Heart left ventricle (tissue), 16 donors: ENCODE results near the gene AASDHPPT. TPM values are rescaled to one million over a fixed set of nuclear protein-coding genes. Genes with fewer than 3 reads are reported as not detected.
A peak's percentile ranks its signal among the peaks of the same experiment; 100 is the strongest.

Experiments used
- ATAC-seq, 4 donors: fragments of 200-7000 bp; cut with Tn5 transposase; one replicate each; pipeline ENCODE4 v1.9.1; 2020 to 2022; ENCODE audit warnings: moderate library complexity in 4 of 4, mild to moderate bottlenecking in 3 of 4, moderate number of reproducible peaks in 1 of 4
- DNase-seq, 5 donors: peaks; one replicate each; pipeline ENCODE4 v3.0.0-alpha.2; 2020
- H3K27ac ChIP-seq, 12 donors: fragments of 200-600 bp; sonication (generic) in 4 of 12; one replicate each; pipeline versions ENCODE4 v1.5.0 to v1.8.0; 2016 to 2022; ENCODE audit warnings: mild to moderate bottlenecking in 2 of 12
- H3K27me3 ChIP-seq, 9 donors: fragments of 200-600 bp; sonication (generic) in 2 of 9; one replicate each; pipeline versions ENCODE4 v1.5.1 to v1.8.0; 2016 to 2022; ENCODE audit warnings: mild to moderate bottlenecking in 3 of 9
- H3K36me3 ChIP-seq, 9 donors: fragments of 200-600 bp; sonication (generic) in 2 of 9; one replicate each; pipeline versions ENCODE4 v1.5.0 to v1.8.0; 2018 to 2022; ENCODE audit warnings: mild to moderate bottlenecking in 2 of 9
- H3K4me1 ChIP-seq, 12 donors: fragments of 200-600 bp; sonication (generic) in 4 of 12; one replicate each; pipeline versions ENCODE4 v1.5.0 to v1.8.0; 2016 to 2022; ENCODE audit warnings: mild to moderate bottlenecking in 3 of 12
- H3K4me3 ChIP-seq, 12 donors: fragments of 200-600 bp; sonication (generic) in 4 of 12; one replicate each; pipeline versions ENCODE4 v1.5.0 to v1.8.0; 2017 to 2022; ENCODE audit warnings: mild to moderate bottlenecking in 9 of 12, moderate library complexity in 4 of 12
- H3K9me3 ChIP-seq, 12 donors: fragments of 200-600 bp; sonication (generic) in 4 of 12; one replicate each; pipeline versions ENCODE4 v1.5.0 to v1.8.0; 2016 to 2022; ENCODE audit warnings: mild to moderate bottlenecking in 1 of 12
- CTCF ChIP-seq, 12 donors: fragments of 200-600 bp; sonication (generic) in 4 of 12; IDR thresholded peaks; one replicate each; pipeline versions ENCODE4 v1.5.0 to v1.8.0; 2018 to 2022; ENCODE audit warnings: antibody characterized with exemption in 12 of 12, mild to moderate bottlenecking in 5 of 12
- POLR2A ChIP-seq, 2 donors: fragments of 450-650 bp; IDR thresholded peaks; one replicate each; pipeline ENCODE4 v1.6.1; 2017; ENCODE audit warnings: antibody characterized with exemption in 2 of 2, mild to moderate bottlenecking in 2 of 2, moderate library complexity in 2 of 2
- WGBS, 4 donors: extraction: QIAGEN DNeasy Blood & Tissue Kit in 2 of 4; methylation state at CpG; one replicate each; pipeline versions ENCODE4 v1.1.5 to v1.1.7; 2013 to 2018; 5-methylcytosine and 5-hydroxymethylcytosine counted together
- intact Hi-C, 10 donors: fragments of 100-400 bp; cut with DNase I; formaldehyde crosslinking; loops; one replicate each; pipeline versions ENCODE4 v1.11.1 to v1.14.2; 2022
- polyA plus RNA-seq, 2 donors: library from polyadenylated mRNA; stranded (reverse); fragments of 200-250 nt; gene quantifications; one replicate each; pipeline ENCODE4 v1.2.3, GENCODE V29; 2013
- total RNA-seq, 9 donors: library from RNA; depleted of rRNA in 2 of 9; stranded (reverse); fragments of >200 nt in 2 of 9; fragmentation: NEBNext Ultra II Directional in 3 of 9; extraction: Animal tissue kit (Norgen Biotek cat#: 25700) in 3 of 9; gene quantifications; one replicate each; pipeline versions ENCODE4 v1.1.0 to v1.2.4, GENCODE V29; 2016 to 2023
- donor health status: ischemic (EF 13 %, LVEDD 7.1; RV severe dilation, severe dysfunction).
- donor health status: healthy with polysubstance abuse.
- donor health status: DM: no; HTN: yes; CAD: no.
- donor health status: DM: no; HTN: no; CAD: no.
- donor health status: ischemic (EF 25% LVEDD 6.9; RV normal size, moderate dysfunction).
- donor health status: ischemic (EF 25% LVEDD 5.7; RV mildly dilated, moderate dysfunction).
- donor health status: healthy.
- donor health status: DM: yes; HTN: yes; CAD: no.
- donor health status: ischemic (EF 35%, LVEDD 5.7; RV mildly dilated, moderate dysfunction).
- donor health status: nonischemic (EF 11% LVEDD 7.7; RV severe dilation, severe dysfunction).
- donor health status: DM: yes; HTN: yes; CAD: no.
- donor health status: PGD.
- donor health status: ischemic (EF 29% LVEDD 5.4; RV normal size, mild dysfunction).
- donor health status: nonischemic (EF 23%, LVEDD 6.1; RV moderate dilation, normal function).

AASDHPPT gene
- total and polyA plus RNA-seq, 11 donors = 14.6 to 42.8 (median 36.4) TPM

- 90 to 100% (median 97%) methylated on average over 1 of the region's 1 CpG for WGBS, 4 donors
- ATAC-seq (no peak), DNase-seq (no peak)
- TF ChIP-seq CTCF (IDR thresholded peaks at IDR 0.05) (no peak), POLR2A (IDR thresholded peaks at IDR 0.05) (no peak)
- H3K4me3 ChIP-seq = no peak overlapping the region
- intact Hi-C loops = no loop called here
- peak overlapping the region in 1 of 12 donors; percentile 34 for H3K27ac ChIP-seq
- peaks cover 0 to 54% (median 43%) of the 10 kb centered on the region in 9 donors for H3K36me3 ChIP-seq
- no peaks in the 10 kb centered on the region for H3K9me3 ChIP-seq
- H3K4me1 ChIP-seq = peaks cover 0 to 67% (median 39%) of the 10 kb centered on the region in 12 donors
- no peaks in the 10 kb centered on the region for H3K27me3 ChIP-seq
These were observed 8.7 kb downstream of the AASDHPPT start for GRCh38 chr11:106086135-106086534.

- Histone ChIP-seq H3K27ac (peak overlapping the region in 2 of 12 donors; percentile 1 to 3), H3K4me1 (peaks cover 0 to 61% (median 35%) of the 10 kb centered on the region in 12 donors)
- intact Hi-C loops = no loop called here
These were observed 9.4 kb downstream of the AASDHPPT start for GRCh38 chr11:106086850-106087249.

GRCh38 chr11:106087815-106088435, 10.5 kb downstream of the AASDHPPT start:
- WGBS, 4 donors = 39 to 45% (median 44%) methylated on average over 9 of the region's 9 CpGs
- Histone ChIP-seq H3K9me3 (no peaks in the 10 kb centered on the region), H3K4me3 (no peak overlapping the region), H3K27me3 (no peaks in the 10 kb centered on the region), H3K36me3 (peaks cover 0 to 56% (median 45%) of the 10 kb centered on the region in 9 donors), H3K4me1 (peaks cover 0 to 53% (median 28%) of the 10 kb centered on the region in 12 donors), H3K27ac (peak overlapping the region in 1 of 12 donors; percentile 4)
- peak in 1 of 4 donors; percentile 67 for ATAC-seq
- intact Hi-C loops = no loop called here
- peak; percentile 60 to 86 (median 78) for TF ChIP-seq CTCF (IDR thresholded peaks at IDR 0.05)
- TF ChIP-seq POLR2A (IDR thresholded peaks at IDR 0.05) = no peak
- DNase-seq = peak in 3 of 5 donors; percentile 15 to 28 (median 23)

More at GRCh38 chr11:106086850-106087249, 9.4 kb downstream of the AASDHPPT start:
- Histone ChIP-seq H3K27me3 (no peaks in the 10 kb centered on the region), H3K36me3 (peaks cover 0 to 56% (median 45%) of the 10 kb centered on the region in 9 donors), H3K9me3 (no peaks in the 10 kb centered on the region), H3K4me3 (no peak overlapping the region)
- no peak for DNase-seq
- 48 to 63% (median 52%) methylated on average over 2 of the region's 2 CpGs for WGBS, 4 donors
- ATAC-seq = no peak
- no peak for TF ChIP-seq CTCF (IDR thresholded peaks at IDR 0.05)
- TF ChIP-seq POLR2A (IDR thresholded peaks at IDR 0.05) = no peak

GRCh38 chr11:106088896-106089295, 11.4 kb downstream of the AASDHPPT start:
- intact Hi-C loops = no loop called here

More at GRCh38 chr11:106088896-106089295, 11.4 kb downstream of the AASDHPPT start:
- ATAC-seq (no peak), DNase-seq (no peak)
- WGBS, 4 donors = 70 to 77% (median 74%) methylated on average over 4 of the region's 4 CpGs
- Histone ChIP-seq H3K4me3 (no peak overlapping the region), H3K36me3 (peaks cover 0 to 56% (median 45%) of the 10 kb centered on the region in 9 donors), H3K27ac (no peak overlapping the region), H3K9me3 (no peaks in the 10 kb centered on the region), H3K27me3 (no peaks in the 10 kb centered on the region), H3K4me1 (peaks cover 0 to 47% (median 28%) of the 10 kb centered on the region in 12 donors)
- TF ChIP-seq CTCF (IDR thresholded peaks at IDR 0.05) = no peak
- TF ChIP-seq POLR2A (IDR thresholded peaks at IDR 0.05) = no peak
